Urothelium cell line (cell line): ENCODE results near the gene DAB2.

ENCODE experiments used
- DNase-seq: peaks from one replicate; pipeline ENCODE4 v3.0.0; 2011; ENCODE audit warnings: low spot score, mixed read lengths
- FAIRE-seq: peaks from 2 replicates; lab custom pipeline; 2011; peaks lifted over from hg19 to GRCh38; lab: Jason Lieb, UNC

DAB2 gene

DNA sequence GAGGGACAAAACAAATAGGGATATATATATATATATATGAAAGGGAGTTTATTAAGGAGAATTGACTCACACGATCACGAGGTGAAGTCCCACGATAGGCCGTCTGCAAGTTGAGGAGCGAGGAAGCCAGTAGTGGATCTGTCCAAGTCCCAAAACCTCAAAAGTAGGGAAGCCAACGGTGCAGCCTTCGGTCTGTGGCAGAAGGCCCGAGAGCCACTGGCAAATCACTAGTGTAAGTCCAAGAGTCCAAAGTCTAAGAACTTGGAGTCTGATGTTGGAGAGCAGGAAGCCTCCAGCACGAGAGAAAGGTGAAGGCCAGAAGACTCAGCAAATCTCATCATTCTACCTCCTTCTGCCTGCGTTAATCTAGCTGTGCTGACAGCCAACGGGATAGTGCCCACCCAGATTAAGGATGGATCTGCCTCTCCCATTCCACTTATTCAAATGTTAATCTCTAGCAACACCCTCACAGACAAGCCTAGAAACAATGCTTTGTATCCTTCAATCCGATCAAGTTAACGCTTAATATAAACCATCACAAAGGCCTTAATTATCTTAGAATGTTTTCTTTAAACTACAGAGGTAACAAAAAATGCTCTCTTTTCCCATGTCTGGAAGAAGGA, 23.8 kb upstream of the DAB2 start:
- DNase-seq, result no peak
- FAIRE-seq, result no peak

- FAIRE-seq, result no peak
- no peak for DNase-seq
Measured at GRCh38 chr5:39447968-39448367, 23.2 kb upstream of the DAB2 start.

- DNase-seq, result no peak
- FAIRE-seq, result no peak
Measured at GRCh38 chr5:39447059-39447458, 22.3 kb upstream of the DAB2 start.

GRCh38 chr5:39446231-39446630, 21.5 kb upstream of the DAB2 start:
- DNase-seq (no peak), FAIRE-seq (no peak)

DNA sequence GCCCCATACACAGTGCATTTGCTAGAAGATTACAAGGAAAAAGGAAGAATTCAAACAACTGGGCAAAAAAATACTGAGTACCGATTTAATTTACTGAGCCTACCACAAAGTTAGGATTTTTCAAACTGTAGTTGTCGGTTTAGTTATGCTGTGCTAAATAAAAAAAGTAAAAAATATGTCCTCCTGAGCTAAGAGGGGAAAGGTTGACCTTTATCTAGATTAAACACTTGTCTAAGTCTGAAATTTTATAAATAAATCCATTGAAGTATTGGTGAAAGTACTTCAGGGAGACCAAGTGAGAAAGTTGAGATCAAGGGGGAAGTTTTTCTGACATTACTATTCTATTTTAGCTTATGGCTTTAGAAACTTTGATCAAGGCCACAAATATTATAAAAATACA, 19.1 kb upstream of the DAB2 start:
- FAIRE-seq (no peak), DNase-seq (no peak)

GRCh38 chr5:39442991-39443390, 18.2 kb upstream of the DAB2 start:
- FAIRE-seq, result no peak

DNA sequence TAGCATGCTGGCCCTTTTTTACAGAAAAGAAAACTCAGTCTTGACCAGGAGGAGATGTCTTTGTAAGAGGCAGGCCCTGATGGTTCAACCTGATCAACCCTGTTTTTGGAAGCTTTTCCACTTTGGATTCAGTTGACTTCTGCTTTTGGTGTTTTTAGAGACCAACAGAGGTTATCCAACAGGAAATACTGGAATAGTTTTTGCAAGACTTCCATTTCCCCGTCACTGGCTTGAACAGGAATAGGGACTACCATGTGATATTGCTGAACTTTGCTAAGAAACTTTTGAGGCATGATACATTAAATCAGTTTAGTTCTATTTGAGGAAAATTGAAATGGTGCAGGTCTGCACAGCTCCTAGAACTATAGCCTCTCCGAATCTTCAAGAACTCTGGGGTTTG, 17.1 kb upstream of the DAB2 start:
- FAIRE-seq, result no peak

More at GRCh38 chr5:39442991-39443390, 18.2 kb upstream of the DAB2 start:
- no peak for DNase-seq

DNA sequence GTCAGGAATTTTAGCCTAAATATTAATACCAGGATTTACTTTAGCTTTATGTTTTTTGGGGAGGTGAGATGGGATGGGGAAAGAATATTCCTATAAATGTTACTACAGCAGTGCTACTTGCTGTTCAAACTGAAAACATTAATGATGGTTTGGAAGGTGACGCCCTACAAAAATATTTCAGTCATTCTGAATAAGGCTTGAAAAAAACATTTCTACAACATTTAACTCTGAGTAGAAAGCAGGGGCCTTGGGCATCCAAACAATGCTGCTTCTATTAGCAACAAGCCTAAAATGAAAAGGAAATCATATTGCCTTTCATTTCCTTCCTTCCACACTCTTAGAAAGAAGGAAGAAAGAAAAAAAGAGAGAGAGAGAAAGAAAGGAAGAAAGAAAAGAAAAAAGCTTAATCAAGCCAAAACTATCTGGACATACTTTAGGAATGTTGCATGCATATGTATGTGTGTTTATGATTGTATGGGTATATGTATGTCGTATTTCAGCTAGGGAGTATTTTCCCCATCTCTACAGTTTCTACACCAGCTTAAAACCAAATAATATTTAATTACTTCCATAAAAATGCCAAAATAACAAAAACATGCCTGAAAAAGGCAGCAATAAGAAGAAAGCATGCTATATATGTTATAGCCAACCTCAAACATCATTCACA, 16.3 kb upstream of the DAB2 start:
- DNase-seq, result no peak
- FAIRE-seq, result no peak

More for the DNA sequence above, 17.1 kb upstream of the DAB2 start:
- DNase-seq, result no peak

DNA sequence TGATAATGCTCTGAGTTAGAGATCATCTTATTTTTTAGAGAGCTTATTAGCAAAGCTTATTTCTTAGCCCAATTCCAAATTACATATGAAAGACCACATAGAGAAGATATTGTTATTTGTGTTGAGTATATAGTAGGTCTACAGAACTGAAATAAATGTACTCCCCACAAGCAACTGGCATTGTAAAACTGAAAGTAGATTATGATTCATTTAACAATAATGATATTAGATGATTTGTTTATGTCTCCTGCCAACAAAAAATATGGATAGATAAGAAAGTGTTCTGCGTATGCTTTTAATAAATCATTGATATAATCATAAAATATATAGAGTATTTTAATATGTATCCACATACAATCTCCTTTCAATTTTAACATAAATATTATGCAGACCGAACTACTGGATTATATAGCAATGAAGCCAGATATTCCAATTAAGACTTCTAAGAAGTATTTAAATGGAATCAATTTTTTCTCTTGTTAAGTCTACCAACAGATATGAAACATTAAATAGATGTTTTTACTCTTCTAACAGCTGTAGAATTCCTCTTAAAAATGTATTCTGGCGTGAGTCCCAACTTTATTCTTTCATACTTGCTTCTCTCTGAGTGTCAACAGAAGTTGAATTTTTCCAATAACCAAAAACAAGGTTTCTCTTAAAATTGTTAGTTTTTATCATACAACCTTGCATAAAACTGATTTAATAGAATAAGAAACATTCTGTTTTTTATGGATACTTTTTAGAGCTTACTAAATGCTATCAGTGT, 15.6 kb upstream of the DAB2 start:
- FAIRE-seq (no peak), DNase-seq (no peak)

DNA sequence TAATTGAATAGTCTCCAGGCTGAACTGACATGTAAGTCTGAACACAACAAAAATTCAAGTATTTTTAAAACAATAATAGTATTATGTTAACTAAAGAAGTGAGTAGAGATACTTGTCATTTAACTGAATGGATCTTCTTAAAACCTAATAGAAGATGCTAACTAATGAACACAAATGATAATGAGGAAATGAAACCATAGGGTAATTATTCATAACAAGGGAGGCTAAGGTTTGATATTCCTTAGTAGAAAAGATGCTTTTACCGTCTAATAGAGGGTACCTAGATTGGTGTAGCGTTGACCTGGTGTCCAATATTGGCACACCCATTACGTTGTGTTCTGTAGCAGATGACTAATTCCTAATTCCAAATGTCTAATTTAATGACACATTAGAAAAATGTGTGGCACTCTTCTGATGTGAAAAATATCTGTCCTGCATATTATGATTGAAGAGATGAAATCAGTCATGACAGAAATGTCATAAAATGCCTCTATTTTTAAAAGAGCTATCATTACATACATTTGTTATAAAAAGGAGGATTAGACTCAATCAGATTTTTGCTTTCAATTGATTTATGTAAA, 14.9 kb upstream of the DAB2 start:
- no peak for FAIRE-seq
- DNase-seq, result no peak

DNA sequence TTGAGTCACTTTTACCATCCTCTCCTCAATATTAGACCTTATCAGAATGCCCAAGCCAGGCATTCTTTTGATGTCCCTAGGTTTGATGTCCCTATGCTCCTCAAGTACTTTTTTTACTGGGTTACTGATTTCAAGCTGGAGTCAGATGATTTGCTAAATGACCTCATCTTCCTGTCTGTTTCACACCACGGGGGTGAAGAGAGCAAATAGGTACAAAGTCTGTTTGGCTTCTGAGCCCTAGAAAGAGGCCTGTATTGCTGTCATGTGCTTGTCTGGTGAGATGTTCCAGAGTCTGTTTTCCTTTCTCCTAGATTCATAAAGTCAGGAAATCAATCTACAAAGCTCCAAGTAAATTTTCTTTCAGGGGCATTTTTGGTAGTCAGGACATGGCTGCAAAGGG, 12.7 kb upstream of the DAB2 start:
- FAIRE-seq, result no peak
- no peak for DNase-seq

DNA sequence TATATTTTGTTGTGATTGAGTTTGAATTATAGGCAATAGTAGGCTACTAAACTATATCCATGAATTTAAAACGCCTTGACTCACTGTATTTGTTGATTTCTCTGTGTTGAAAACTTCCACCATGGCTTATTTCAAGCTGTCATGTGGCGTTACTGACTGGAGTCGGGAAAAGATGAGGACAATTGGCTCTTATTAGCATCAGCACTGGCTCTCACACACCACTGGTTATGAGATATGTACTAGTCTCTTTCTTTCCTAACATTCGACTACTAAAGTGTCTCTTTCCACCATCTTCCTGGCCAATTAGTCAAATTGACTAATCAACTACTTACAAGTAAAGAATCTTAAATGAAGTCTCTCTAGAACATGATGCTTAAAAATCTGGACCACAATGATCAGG, 9.1 kb upstream of the DAB2 start:
- no peak for FAIRE-seq
- no peak for DNase-seq

DNA sequence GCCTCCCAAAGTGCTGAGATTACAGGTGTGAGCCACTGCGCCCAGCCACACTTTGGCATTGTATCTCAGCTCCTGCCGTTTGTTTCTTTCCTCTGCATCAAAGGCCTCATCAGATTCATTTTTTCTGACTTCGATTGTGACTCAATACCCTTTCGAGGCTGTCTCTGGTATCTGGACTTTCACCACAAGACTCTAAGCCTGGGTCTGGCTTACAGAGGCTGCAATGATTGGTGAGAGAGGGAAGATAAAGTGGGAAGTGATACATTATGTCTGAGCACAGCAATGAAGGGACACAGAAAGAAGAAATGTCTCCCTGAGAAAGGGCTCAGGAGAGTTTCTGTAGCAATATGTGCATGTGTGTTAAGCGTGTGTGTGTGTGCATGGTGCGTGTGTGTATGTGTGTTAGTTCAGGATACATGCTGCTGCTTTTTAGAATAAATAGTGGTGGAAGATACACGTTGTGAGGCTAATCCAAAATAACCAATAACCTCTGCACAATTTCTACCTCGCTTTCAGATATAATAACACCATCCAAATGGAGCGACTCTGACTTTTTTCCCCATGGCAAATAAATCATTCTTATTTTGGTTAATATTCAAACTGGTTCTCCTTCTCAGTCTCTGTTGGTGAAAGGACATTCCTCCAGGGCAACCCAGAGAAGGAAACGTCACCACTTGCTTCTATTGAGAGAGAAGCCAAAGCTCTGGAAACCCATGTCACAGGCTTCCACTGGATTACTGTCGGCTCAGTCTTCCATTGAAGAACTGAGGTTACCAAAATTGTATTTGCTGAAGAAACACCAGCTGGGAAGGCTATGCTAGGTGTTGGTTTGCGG, 8.1 kb upstream of the DAB2 start:
- no peak for DNase-seq
- no peak for FAIRE-seq

DNA sequence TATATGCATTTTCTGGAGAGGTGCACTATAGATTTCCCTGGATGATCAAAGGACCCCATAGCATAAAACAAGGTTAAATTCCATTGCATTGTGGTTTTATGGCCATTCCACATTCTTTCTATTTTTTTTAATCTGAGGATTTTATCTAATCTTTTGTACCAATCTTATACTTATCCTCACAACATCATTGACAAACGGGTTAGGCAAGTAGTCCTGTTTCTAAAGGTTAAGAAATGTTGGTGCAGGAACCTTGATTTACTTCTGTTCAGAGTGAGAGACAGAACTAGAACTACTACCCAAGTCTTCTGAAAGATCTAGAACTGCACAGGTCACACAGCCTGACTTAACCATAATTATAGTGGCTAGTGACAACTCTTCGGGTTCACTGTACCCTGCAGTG, 5.7 kb upstream of the DAB2 start:
- no peak for FAIRE-seq

GRCh38 chr5:39428640-39429039, 3.9 kb upstream of the DAB2 start:
- DNase-seq, result no peak
- no peak for FAIRE-seq

More for the DNA sequence above, 5.7 kb upstream of the DAB2 start:
- no peak for DNase-seq

DNA sequence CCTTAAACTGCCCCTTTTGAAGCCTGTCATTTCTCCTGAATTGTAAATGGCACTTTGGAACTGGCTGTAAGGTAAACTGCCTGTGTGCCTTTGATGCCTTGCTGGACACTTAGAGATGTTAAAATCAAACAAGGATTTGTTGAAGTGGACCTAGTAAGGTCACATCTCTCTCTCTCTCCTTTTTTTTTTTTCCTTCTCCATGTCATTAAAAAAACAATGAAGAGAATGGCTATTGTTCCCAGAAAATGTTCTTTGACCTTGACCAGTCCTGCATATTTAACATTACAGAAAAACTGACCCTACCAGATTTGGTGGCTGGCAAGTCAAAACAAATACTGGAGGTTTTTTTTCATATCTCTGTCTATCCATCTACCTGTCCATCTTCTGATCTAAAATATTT, 2.9 kb upstream of the DAB2 start:
- DNase-seq (no peak), FAIRE-seq (no peak)

DNA sequence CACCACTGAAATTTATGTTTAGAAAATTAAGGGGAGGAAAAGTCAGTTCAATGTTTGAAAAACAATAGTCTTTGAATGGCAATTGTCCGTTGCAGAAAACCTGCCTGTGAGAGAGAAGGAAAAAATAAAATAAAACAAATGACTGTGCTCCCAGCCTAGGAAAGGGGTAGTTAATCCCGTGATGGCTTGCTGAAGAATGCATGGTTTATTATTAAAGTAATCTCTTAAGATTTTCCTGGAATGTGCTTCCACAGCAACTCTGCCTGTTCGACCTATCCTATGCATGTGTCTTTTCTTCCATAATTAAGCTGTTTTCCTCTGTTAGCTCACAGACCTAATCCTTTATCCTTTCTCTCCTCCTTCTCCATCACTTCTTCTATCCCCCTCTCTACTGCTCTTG, 2.4 kb upstream of the DAB2 start:
- DNase-seq (no peak), FAIRE-seq (no peak)

DNA sequence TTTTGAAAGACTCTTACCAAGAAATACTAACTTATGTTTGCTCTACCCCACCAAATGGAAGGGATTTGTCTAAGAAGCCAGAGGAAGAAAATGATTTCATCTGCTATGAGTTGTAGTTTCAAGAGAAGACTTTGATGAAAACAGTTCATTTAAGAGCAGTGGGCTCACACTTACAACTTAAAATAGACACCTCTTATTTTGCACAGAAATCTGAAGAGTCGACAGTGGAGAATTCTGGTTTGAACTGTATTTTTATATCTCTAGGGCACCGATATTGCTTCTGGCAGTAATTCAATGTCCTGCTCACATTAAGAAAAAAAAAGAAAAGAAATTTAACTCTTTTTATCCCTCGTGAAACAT, 1.9 kb upstream of the DAB2 start:
- DNase-seq (no peak), FAIRE-seq (no peak)

DNA sequence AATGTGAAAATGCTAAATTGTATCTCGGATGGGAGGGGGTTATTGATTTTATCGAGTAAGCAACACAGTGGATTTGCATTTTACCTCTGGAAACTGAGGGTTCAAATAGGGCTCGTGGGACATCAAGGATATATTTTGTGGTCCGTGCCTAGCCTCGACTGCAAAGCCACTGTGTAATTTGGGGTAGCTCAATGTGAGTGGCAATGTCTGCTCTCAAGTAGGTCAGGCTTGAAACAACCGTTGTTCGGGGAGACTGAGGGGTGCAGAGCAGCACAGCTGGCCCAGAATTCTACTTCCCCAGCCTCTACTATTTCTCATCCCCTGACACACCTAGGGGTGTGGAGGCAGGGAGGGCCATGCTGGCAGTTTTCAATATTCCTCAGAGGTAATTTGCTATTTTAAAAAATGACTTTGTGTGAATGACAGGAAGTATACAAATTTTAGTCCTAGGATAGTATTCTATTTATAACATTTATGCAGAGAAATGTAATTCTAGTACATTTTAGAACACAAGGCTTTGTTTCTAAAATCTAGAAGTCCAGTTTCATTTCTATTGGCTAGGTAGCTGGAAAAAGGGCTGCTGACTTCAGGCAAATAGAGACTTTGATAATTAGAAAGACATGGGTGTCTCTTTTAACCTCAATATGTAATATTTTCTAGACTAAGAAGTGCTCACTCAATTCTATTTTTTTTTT, 1.4 kb upstream of the DAB2 start:
- DNase-seq, result no peak
- FAIRE-seq, result no peak

DNA sequence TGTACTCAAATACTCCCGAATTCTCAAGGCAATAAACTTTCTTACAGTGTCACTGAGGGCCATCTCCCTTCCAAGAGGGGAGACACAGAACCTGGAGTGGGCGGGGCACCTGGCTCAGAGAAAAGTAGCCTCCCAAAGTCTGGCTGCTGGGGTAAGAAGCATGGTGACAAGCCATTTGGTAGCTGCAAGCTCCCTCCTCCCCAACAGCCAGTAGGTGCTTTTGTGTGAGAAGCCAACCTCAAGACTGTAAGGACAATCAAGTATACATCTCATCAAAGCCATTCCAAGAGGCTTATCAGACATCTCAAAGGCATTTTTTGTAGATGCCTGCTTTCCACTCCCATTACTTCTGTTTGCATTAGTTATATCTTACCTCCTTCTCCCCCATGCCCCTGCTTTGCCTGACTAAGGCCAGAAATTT, 1.4 kb downstream of the DAB2 start:
- DNase-seq, result peak; percentile 24
- FAIRE-seq, result no peak
